OCI-LY7 (cell line): ENCODE results near the gene BLCAP. TPM values are rescaled to one million over a fixed set of nuclear protein-coding genes. Genes with fewer than 3 reads are reported as not detected.
A peak's percentile ranks its signal among the peaks of the same experiment; 100 is the strongest.
"Not testable (repeated sequence)": the region's sequence is repeated elsewhere in the genome, so short reads cannot be mapped to it uniquely, and the experiment has no call there.

ENCODE experiments used
- Bru-seq: library from RNA; stranded (reverse); fragments of 400-500 nt; gene quantifications from one replicate; lab custom pipeline; 2021; lab: Mats Ljungman, UMichigan
- BruChase-seq, 2 experiments: library from RNA; stranded (reverse); fragments of 400-500 nt; gene quantifications; one replicate each; lab custom pipeline; 2021; lab: Mats Ljungman, UMichigan
- BruUV-seq: library from RNA; stranded (reverse); fragments of 400-500 nt; replicated peaks from 2 replicates; lab custom pipeline; 2021; lab: Mats Ljungman, UMichigan
- CTCF ChIA-PET: fragments of 300-600 bp; sonication (Branson Sonifier 250); formaldehyde crosslinking; loops from one replicate; lab custom pipeline; 2022; ENCODE audit warnings: antibody characterized with exemption; ENCODE audit not compliant: unreplicated experiment; lab: Charles Lee
- POLR2A ChIA-PET: fragments of 300-600 bp; sonication (Branson Sonifier 250); formaldehyde crosslinking; loops from one replicate; lab custom pipeline; 2022; ENCODE audit warnings: antibody characterized with exemption; lab: Charles Lee
- DNase-seq: peaks from one replicate; pipeline ENCODE4 v3.0.0-alpha.2; 2015; ENCODE audit warnings: low spot score
- H2AFZ ChIP-seq: fragments of 200-600 bp; sonication (generic), shearing (Covaris generic); 2 replicates; pipeline ENCODE4 v1.6.1; 2014; ENCODE audit warnings: mild to moderate bottlenecking, antibody characterized with exemption, low read length, moderate library complexity
- H3K27ac ChIP-seq: fragments of 200-600 bp; sonication (generic); 2 replicates; pipeline ENCODE4 v1.5.1; 2014; ENCODE audit warnings: mixed run types, low read depth, mild to moderate bottlenecking, moderate library complexity, low read length, inconsistent platforms; ENCODE audit not compliant: poor library complexity, severe bottlenecking
- H3K36me3 ChIP-seq: fragments of 200-600 bp; sonication (generic); 2 replicates; pipeline ENCODE4 v1.6.1; 2014; ENCODE audit warnings: mild to moderate bottlenecking, antibody characterized with exemption, low read length, moderate library complexity, mixed read lengths; ENCODE audit not compliant: insufficient read depth
- H3K4me1 ChIP-seq: fragments of 200-600 bp; sonication (generic); 2 replicates; pipeline ENCODE4 v1.5.1; 2014; ENCODE audit warnings: mild to moderate bottlenecking, low read length; ENCODE audit not compliant: insufficient read depth, poor library complexity, severe bottlenecking
- H3K4me2 ChIP-seq: fragments of 200-600 bp; sonication (generic); 2 replicates; pipeline ENCODE4 v1.6.1; 2014; ENCODE audit warnings: mild to moderate bottlenecking, low read length
- H3K4me3 ChIP-seq: fragments of 200-600 bp; sonication (generic); 2 replicates; pipeline ENCODE4 v1.5.1; 2014; ENCODE audit warnings: mild to moderate bottlenecking, low read depth, low read length; ENCODE audit not compliant: poor library complexity, severe bottlenecking
- H3K79me2 ChIP-seq: fragments of 200-600 bp; sonication (generic); 2 replicates; pipeline ENCODE4 v1.6.1; 2016; ENCODE audit warnings: low read depth, mild to moderate bottlenecking, low read length, moderate library complexity, mixed read lengths; ENCODE audit not compliant: insufficient read depth
- H3K9me2 ChIP-seq: fragments of 200-600 bp; sonication (generic); 2 replicates; pipeline ENCODE4 v1.6.1; 2016; ENCODE audit warnings: mild to moderate bottlenecking, low read length, mixed read lengths; ENCODE audit not compliant: insufficient read depth
- H3K9me3 ChIP-seq: fragments of 200-600 bp; sonication (generic); 2 replicates; pipeline ENCODE4 v1.6.1; 2014; ENCODE audit warnings: mild to moderate bottlenecking, mixed run types, low read length, mixed read lengths
- H4K20me1 ChIP-seq: fragments of 200-600 bp; sonication (generic); 2 replicates; pipeline ENCODE4 v1.6.1; 2014; ENCODE audit warnings: mild to moderate bottlenecking, antibody characterized with exemption, low read length, moderate library complexity, mixed read lengths; ENCODE audit not compliant: insufficient read depth
- EZH2phosphoT487 ChIP-seq: fragments of 200-600 bp; sonication (generic); IDR thresholded peaks from 2 replicates; pipeline ENCODE4 v1.6.1; 2018; ENCODE audit warnings: low read depth, borderline replicate concordance, mild to moderate bottlenecking, mixed run types, antibody characterized with exemption, low read length, moderate library complexity, mixed read lengths
- intact Hi-C: fragments of 100-400 bp; cut with micrococcal nuclease; formaldehyde crosslinking; loops from one replicate; pipeline ENCODE4 v1.10.0; 2022; ENCODE audit not compliant: unreplicated experiment
- long read RNA-seq: library from polyadenylated mRNA; stranded (forward); transcript quantifications from one replicate; pipeline ENCODE4 v2.0.0, GENCODE V29; 2022
- total RNA-seq, 2 experiments: library from RNA; depleted of rRNA in 1 of 2; stranded (reverse); fragments of >200 nt in 1 of 2; shearing (Covaris generic) in 1 of 2; gene quantifications; 2 replicates each; pipeline ENCODE4 v1.2.3, GENCODE V29; 2014 to 2022
- TF ChIP-seq, protein P1 (sequence below): fragments of 200-600 bp; sonication (generic); conservative IDR thresholded peaks from 2 replicates; pipeline ENCODE4 v1.5.1; 2014; ENCODE audit warnings: mild to moderate bottlenecking, antibody characterized with exemption, low read length, moderate library complexity, mixed read lengths

BLCAP gene, protein sequence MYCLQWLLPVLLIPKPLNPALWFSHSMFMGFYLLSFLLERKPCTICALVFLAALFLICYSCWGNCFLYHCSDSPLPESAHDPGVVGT
- total RNA-seq (2014; rRNA removed; shearing (Covaris generic)) (25.1 and 32.3 TPM in 2 replicates), total RNA-seq (2022) (55.1 and 57.7 TPM in 2 replicates), Bru-seq, nascent RNA (percentile 79 among the genes with signal in this experiment), BruChase-seq, experiment 1, labeled RNA remaining after a 6-hour chase (percentile 95 among the genes with signal in this experiment), BruChase-seq, experiment 2, labeled RNA remaining after a 2-hour chase (percentile 96 among the genes with signal in this experiment)
- long read RNA-seq, transcript BLCAP-215 (2 exons, 2,017 nt) = major isoform, 112 of 121 reads
- long read RNA-seq, partial matches to known transcripts = 0 of 121 reads
- long read RNA-seq, other reads (novel, unspliced or antisense) = 6 of 121 reads

DNA sequence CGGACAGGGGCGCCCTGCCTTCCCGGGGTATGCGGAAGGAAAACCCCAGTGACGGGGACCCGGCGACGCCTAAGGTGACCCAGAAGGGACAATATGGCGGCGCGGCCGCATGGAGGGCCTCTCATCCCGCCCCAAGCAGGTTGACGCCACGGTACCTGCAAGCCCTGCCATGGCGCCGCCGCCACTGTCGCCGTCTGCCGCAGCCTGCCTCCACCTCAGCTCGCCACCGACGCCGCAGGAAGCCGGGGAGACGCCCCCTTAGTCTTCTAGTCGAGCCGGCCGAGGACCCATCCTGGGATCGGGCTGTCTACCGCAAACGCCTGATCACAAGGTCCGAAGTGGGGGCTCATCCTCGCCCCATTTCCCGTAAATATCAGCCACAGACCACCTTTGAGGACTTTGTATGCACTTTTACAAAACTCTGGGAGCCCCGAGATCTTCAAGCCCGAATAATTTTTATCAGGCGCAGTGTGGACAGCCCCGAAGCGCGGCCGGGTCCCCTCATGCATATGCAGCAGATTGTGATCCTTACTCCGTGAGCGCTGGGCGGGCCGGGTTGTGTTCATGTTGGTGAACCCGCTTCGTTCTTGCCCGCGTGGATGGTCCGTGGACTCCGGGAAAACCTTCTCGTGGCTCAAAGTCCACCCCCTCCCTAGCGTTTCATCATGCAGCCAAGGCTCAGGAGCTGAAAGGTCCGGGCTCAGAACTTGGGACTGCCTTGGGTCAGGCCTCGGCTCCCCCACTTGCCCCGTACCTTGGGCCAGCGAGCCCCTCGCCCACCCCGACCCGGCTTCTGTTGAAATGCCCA lies at the start of gene BLCAP:
Gene BLCAP, minus strand, starts transcription at position 239 of the 808 bp plus-strand sequence. CDS start 8,702 bp downstream, outside the sequence.
- H3K4me1 ChIP-seq = peaks cover 27% of the 10 kb centered on the region
- H3K4me2 ChIP-seq = peak within 1 kb of the TSS; percentile 96
- H4K20me1 ChIP-seq = peaks cover 12% of the 10 kb centered on the region
- intact Hi-C loops = loop anchor here (1.0 to 5.0 kb wide), 4 partner anchors 21 to 336 kb away; no protein-coding TSS in a partner anchor
- ChIA-PET POLR2A (interaction anchor here (0.6 to 0.8 kb wide), 2 partner anchors 19 to 21 kb away, joined by 3 read pairs; no protein-coding TSS in a partner anchor), CTCF (interaction anchor here (0.5 to 0.6 kb wide), 4 partner anchors 330 to 818 kb away, joined by 3 to 4 read pairs (median 3); no protein-coding TSS in a partner anchor)
- no peaks in the 10 kb centered on the region for H3K9me3 ChIP-seq
- H3K4me3 ChIP-seq = peak within 1 kb of the TSS; percentile 81
- TF ChIP-seq, protein P1, sequence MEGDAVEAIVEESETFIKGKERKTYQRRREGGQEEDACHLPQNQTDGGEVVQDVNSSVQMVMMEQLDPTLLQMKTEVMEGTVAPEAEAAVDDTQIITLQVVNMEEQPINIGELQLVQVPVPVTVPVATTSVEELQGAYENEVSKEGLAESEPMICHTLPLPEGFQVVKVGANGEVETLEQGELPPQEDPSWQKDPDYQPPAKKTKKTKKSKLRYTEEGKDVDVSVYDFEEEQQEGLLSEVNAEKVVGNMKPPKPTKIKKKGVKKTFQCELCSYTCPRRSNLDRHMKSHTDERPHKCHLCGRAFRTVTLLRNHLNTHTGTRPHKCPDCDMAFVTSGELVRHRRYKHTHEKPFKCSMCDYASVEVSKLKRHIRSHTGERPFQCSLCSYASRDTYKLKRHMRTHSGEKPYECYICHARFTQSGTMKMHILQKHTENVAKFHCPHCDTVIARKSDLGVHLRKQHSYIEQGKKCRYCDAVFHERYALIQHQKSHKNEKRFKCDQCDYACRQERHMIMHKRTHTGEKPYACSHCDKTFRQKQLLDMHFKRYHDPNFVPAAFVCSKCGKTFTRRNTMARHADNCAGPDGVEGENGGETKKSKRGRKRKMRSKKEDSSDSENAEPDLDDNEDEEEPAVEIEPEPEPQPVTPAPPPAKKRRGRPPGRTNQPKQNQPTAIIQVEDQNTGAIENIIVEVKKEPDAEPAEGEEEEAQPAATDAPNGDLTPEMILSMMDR = no peak; the same call in 1 of the 2 replicates
- no peak for TF ChIP-seq EZH2phosphoT487
- peaks cover 33% of the 10 kb centered on the region for H3K79me2 ChIP-seq
- H2AFZ ChIP-seq = peak within 1 kb of the TSS; percentile 85
- BruUV-seq = no TSS peak
- DNase-seq = peak; percentile 94
- peak within 1 kb of the TSS; percentile 62 for H3K27ac ChIP-seq
- no peaks in the 10 kb centered on the region for H3K36me3 ChIP-seq
- no peaks in the 10 kb centered on the region for H3K9me2 ChIP-seq

DNA sequence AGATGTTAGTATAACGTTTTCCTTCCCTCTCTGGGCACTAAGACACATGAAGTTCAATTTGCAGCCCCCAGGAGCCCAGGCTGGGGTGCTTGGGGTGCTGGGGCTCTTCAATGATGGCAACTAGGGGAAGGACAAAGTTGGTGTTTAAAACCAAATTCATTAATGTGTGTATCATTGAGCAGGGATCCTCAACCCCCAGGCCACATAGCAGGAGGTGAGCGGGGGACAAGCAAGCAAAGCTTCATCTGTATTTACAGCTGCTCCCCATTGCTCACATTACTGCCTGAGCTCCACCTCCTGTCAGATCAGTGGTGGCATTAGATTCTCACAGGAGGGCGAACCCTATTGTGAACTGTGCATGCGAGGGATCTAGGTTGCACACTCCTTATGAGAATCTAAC lies 49.8 kb upstream of the BLCAP start:
- H2AFZ ChIP-seq, intact Hi-C loops, H3K36me3 ChIP-seq, POLR2A ChIA-PET, CTCF ChIA-PET, DNase-seq, H3K4me3 ChIP-seq, H3K9me2 ChIP-seq, H4K20me1 ChIP-seq, H3K79me2 ChIP-seq, H3K27ac ChIP-seq, H3K9me3 ChIP-seq, H3K4me2 ChIP-seq, BruUV-seq: not testable (repeated sequence)
- peaks cover 17% of the 10 kb centered on the region for H3K4me1 ChIP-seq

DNA sequence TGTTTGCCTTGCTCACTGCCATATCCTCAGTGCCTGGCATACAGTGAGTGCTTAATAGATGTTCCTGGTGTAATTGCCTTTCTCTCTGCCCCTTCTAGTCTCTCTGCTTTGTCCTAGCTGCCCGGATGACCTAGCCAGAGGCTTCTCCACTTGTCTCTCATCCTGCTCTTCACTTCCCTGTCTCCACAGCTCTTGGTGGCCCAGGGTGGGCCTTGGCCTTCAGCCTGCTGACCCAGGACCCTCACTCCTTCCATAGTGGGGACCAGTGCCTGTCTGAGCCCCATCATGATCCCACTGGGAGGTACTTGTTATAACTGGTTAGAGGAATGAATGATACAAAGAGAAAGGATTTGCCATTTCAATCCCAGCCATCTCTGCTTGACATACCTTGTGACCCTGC lies 49.2 kb upstream of the BLCAP start:
- Histone ChIP-seq H4K20me1 (no peaks in the 10 kb centered on the region), H3K36me3 (no peaks in the 10 kb centered on the region), H3K79me2 (no peaks in the 10 kb centered on the region), H3K9me3 (no peaks in the 10 kb centered on the region), H3K4me1 (peaks cover 17% of the 10 kb centered on the region), H3K4me2 (peak overlapping the region; percentile 7; the same call in 1 of the 2 replicates), H3K9me2 (no peaks in the 10 kb centered on the region), H2AFZ (no peak overlapping the region), H3K27ac (no peak overlapping the region), H3K4me3 (no peak overlapping the region)
- DNase-seq = no peak
- no TSS peak for BruUV-seq
- ChIA-PET CTCF (no interaction called here), POLR2A (no interaction called here)
- TF ChIP-seq, protein P1 = no peak
- TF ChIP-seq EZH2phosphoT487 = no peak
- intact Hi-C loops = no loop called here
